A549 (cell line): ENCODE data around the gene DPT. TPM values are rescaled to one million over a fixed set of nuclear protein-coding genes. Genes with fewer than 3 reads are reported as not detected.

Experiments
- ATAC-seq, 2 experiments: fragments of 200-7000 bp in 1 of 2; fragments of >200 bp in 1 of 2; cut with Nextera tagmentation in 1 of 2; cut with Tn5 transposase in 1 of 2; 3 replicates each; pipeline versions ENCODE4 v1.8.0 to v1.9.1; 2018 to 2020; ENCODE audit warnings: mild to moderate bottlenecking in 1 of 2, moderate library complexity in 1 of 2
- CTCF ChIA-PET: fragments of 300-600 bp; sonication (Branson Sonifier 250); formaldehyde crosslinking; extraction: SDS; loops from one replicate; lab custom pipeline; 2021; ENCODE audit warnings: antibody characterized with exemption, inconsistent platforms; lab: Yijun Ruan, JAX
- POLR2A ChIA-PET: fragments of 350-600 bp; formaldehyde crosslinking; extraction: SDS; loops from one replicate; lab custom pipeline; 2021; ENCODE audit warnings: antibody characterized with exemption, inconsistent platforms; lab: Yijun Ruan, JAX
- DNase-seq, 2 experiments: peaks; one replicate each; pipeline versions ENCODE4 v3.0.0 to v3.0.0-alpha.2; 2011 to 2016; ENCODE audit warnings: low read depth in 1 of 2, low spot score in 1 of 2
- FAIRE-seq: peaks from 2 replicates; lab custom pipeline; 2011; peaks lifted over from hg19 to GRCh38; lab: Jason Lieb, UNC
- H3K27ac ChIP-seq, 2 experiments: fragments of >200 bp; sonication (Bioruptor Twin); formaldehyde crosslinking; 3 replicates each; pipeline ENCODE4 v1.5.1; 2016 to 2017
- H3K4me1 ChIP-seq: fragments of >200 bp; sonication (Bioruptor Twin); formaldehyde crosslinking; 3 replicates; pipeline ENCODE4 v1.6.1; 2016
- H3K4me2 ChIP-seq: fragments of >200 bp; sonication (Bioruptor Twin); formaldehyde crosslinking; 3 replicates; pipeline ENCODE4 v1.6.1; 2016
- H3K4me3 ChIP-seq: fragments of >200 bp; sonication (Bioruptor Twin); formaldehyde crosslinking; 3 replicates; pipeline ENCODE4 v1.5.1; 2016
- H3K9me3 ChIP-seq: fragments of >200 bp; sonication (Bioruptor Twin); formaldehyde crosslinking; 3 replicates; pipeline ENCODE4 v1.6.1; 2016
- CBX8 ChIP-seq: fragments of 200-600 bp; sonication (generic); IDR thresholded peaks from 2 replicates; pipeline ENCODE4 v1.6.1; 2016
- ESRRA ChIP-seq: fragments of 150-350 bp; IDR thresholded peaks from 2 replicates; pipeline ENCODE4 v1.6.1; 2014; ENCODE audit warnings: mild to moderate bottlenecking, low read length, borderline replicate concordance
- JUNB ChIP-seq: fragments of >200 bp; sonication (Bioruptor Twin); formaldehyde crosslinking; IDR thresholded peaks from 2 replicates; pipeline ENCODE4 v1.6.1; 2016
- TFCP2L1 ChIP-seq: fragments of 250-450 bp; sonication (Bioruptor Pico); IDR thresholded peaks from 2 replicates; pipeline ENCODE4 v1.5.0; 2021; ENCODE audit warnings: mild to moderate bottlenecking
- ZSCAN20 ChIP-seq: fragments of 250-450 bp; sonication (Bioruptor Pico); IDR thresholded peaks from 2 replicates; pipeline ENCODE4 v1.8.0; 2022; ENCODE audit warnings: mild to moderate bottlenecking, moderate library complexity
- WGBS: methylation state at CpG from one replicate; pipeline ENCODE4 v1.1.6; 2017; ENCODE audit errors: missing lambda C conversion rate; 5-methylcytosine and 5-hydroxymethylcytosine counted together
- polyA plus RNA-seq, 4 experiments: library from polyadenylated mRNA; depleted of rRNA in 3 of 4; stranded (reverse); fragments of >200 nt; fragmentation: RNase III in 1 of 4; extraction: RNeasy Plus Mini Kit Qiagen cat#74134 plus additional on column Dnase treatment in 1 of 4; gene quantifications; 2 replicates in 3 of 4; 3 replicates in 1 of 4; pipeline ENCODE4 v1.2.3, GENCODE V29; 2011 to 2017
- TF ChIP-seq, protein P1 (sequence below): IDR thresholded peaks from 2 replicates; pipeline ENCODE4 v1.6.1; 2012
- TF ChIP-seq, protein P2 (sequence below): fragments of >200 bp; sonication (Bioruptor Twin); formaldehyde crosslinking; IDR thresholded peaks from 3 replicates; pipeline ENCODE4 v1.6.1; 2016
- TF ChIP-seq, protein P3 (sequence below): fragments of 250-450 bp; sonication (Bioruptor Pico); IDR thresholded peaks from 2 replicates; pipeline ENCODE4 v1.5.0; 2021; ENCODE audit warnings: mild to moderate bottlenecking, moderate library complexity, borderline replicate concordance

DPT gene
- polyA plus RNA-seq, 2 of the 4 experiments (the other 2 are of a cell fraction), result not detected

DNA sequence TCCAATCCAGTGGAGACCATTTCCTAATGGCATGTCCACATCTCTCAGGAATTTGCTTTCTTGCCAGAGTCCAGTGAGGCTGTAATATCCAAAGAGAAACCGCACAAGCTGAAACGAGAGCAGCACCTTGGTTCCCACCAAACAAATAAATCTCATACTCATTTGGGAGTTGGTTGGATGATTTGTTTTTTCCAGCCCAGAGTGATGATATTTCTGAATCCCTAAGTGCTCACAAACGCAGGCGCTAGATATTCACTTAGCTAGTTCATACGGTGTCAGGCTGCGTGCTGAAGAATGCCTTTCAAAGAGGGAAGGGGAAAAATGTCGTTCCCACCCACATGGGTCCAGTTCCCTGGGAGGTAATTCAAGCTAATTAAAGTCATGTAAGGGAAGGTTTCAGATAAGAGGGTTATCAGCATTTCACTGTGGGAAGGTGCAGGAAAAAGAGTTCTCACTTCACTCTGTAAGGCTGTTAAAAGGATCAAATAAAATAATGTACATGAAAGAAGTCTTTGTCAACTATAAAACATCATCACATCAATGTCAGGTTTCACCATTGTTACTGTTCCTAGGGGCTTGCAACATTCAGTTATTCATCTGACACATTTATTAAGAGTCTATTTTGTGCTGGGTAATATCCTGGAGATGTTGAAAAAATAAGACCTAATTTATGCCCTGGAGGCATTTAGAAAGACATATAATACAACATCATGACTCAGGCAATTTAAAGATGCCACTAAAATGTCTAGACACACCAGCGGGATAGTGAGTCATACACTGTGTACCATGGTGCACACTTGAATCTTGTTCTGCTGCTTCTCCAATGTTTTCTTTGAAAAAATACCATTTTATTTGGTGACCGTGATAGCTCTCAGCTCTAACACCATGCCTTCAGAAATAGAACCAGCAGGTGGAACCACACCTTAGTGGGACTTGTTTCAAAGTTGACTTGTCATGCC is 19.3 kb downstream of the DPT start (continued):
- TF ChIP-seq TFCP2L1 (CRISPR knock-in tag), result no peak
- TF ChIP-seq, protein P1, sequence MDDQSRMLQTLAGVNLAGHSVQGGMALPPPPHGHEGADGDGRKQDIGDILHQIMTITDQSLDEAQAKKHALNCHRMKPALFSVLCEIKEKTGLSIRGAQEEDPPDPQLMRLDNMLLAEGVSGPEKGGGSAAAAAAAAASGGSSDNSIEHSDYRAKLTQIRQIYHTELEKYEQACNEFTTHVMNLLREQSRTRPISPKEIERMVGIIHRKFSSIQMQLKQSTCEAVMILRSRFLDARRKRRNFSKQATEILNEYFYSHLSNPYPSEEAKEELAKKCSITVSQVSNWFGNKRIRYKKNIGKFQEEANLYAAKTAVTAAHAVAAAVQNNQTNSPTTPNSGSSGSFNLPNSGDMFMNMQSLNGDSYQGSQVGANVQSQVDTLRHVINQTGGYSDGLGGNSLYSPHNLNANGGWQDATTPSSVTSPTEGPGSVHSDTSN, result peak; percentile 39; the same call in 1 of the 2 replicates

DNA sequence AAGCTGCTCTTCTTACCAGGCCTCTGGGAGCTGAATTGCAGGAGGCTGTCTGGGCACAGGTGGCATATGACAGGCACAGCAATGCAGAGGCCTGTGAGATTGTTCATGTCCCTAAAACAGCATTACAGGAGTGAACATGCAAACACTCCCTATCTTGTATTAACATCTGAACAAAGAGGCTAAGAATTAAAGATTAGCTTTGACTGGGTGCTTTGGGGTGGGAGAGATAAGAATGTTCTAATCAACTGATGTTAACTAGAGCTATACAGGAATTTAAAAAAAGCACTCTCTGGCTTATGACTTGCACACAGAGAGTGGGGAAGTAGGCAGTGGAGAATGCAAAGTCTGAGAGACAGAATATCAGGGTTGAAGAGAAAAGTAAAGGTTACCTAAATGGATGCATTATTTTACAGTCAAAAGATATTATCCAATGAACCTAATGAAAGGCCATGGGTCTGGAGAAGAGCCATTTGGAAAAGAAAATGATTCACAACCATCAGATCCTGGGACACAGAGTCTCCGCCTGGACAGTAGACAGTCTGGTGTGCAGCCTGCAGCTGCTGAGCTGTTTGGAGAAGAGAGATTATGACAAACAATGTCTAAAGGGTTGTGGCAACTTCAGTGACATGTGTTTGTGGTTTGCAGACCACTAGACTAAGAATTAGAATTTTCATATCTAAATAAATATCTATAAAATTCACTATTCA is 20.2 kb downstream of the DPT start:
- ATAC-seq (peak; percentile 65 to 76), FAIRE-seq (no peak), DNase-seq (no peak)
- Histone ChIP-seq H3K27ac (peak overlapping the region; percentile 87 to 89), H3K4me1 (peaks cover 31% of the 10 kb centered on the region), H3K9me3 (no peaks in the 10 kb centered on the region), H3K4me2 (peak overlapping the region; percentile 83), H3K4me3 (no peak overlapping the region)
- CTCF ChIA-PET, result interaction anchor here (0.6 to 1.7 kb wide), 4 partner anchors 8 to 639 kb away, joined by 3 to 7 read pairs (median 4); no protein-coding TSS in a partner anchor
- 48% methylated on average over 1 of the region's 1 CpG for WGBS
- POLR2A ChIA-PET, result interaction anchor here (0.6 to 2.1 kb wide), 4 partner anchors 10 to 400 kb away, joined by 3 to 8 read pairs (median 8); partner anchors contain the start of gene ATP1B1
- TF ChIP-seq CBX8, result no peak
- TF ChIP-seq, protein P2, sequence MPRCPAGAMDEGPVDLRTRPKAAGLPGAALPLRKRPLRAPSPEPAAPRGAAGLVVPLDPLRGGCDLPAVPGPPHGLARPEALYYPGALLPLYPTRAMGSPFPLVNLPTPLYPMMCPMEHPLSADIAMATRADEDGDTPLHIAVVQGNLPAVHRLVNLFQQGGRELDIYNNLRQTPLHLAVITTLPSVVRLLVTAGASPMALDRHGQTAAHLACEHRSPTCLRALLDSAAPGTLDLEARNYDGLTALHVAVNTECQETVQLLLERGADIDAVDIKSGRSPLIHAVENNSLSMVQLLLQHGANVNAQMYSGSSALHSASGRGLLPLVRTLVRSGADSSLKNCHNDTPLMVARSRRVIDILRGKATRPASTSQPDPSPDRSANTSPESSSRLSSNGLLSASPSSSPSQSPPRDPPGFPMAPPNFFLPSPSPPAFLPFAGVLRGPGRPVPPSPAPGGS, result 0 out of 3 replicates have a peak, but pooled peaks have one; percentile 23
- 0 out of 2 replicates have a peak, but pooled peaks have one; percentile 34 for TF ChIP-seq JUNB

DNA sequence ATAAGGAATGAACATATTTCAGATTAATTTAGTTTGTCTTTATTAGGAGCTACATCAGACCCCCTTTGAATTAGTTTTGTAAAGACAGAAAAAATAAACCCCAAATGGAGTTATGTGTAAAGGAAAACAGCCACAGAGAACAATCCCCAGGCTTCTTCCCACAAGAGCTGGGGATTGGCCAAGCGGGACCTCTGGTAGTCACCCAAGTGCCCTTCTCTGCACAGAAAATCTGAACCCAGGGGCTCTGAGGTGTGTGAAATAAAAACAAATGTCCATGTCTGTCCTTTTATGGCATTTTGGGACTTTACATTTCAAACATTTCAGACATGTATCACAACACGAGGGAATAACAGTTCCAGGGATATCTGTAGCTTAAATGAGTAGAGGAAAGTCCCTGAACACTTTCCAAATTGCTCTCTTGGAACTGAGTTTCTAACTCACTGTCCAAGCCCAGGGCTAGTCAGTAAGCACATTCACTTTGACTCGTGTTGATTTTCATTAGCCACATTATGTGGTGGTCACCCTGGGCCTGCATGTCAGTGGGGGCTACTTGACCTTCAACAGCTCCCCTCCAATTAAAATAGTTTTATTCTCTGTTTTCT is 22.5 kb downstream of the DPT start:
- TF ChIP-seq, protein P3, sequence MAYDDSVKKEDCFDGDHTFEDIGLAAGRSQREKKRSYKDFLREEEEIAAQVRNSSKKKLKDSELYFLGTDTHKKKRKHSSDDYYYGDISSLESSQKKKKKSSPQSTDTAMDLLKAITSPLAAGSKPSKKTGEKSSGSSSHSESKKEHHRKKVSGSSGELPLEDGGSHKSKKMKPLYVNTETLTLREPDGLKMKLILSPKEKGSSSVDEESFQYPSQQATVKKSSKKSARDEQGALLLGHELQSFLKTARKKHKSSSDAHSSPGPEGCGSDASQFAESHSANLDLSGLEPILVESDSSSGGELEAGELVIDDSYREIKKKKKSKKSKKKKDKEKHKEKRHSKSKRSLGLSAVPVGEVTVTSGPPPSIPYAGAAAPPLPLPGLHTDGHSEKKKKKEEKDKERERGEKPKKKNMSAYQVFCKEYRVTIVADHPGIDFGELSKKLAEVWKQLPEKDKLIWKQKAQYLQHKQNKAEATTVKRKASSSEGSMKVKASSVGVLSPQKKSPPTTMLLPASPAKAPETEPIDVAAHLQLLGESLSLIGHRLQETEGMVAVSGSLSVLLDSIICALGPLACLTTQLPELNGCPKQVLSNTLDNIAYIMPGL (CRISPR knock-in tag), result no peak
- TF ChIP-seq ESRRA, result no peak
- H3K4me3 ChIP-seq, result no peak overlapping the region
- H3K9me3 ChIP-seq, result no peaks in the 10 kb centered on the region
- ChIA-PET CTCF (interaction anchor here (1.2 kb wide), 1 partner anchor 9 kb away, joined by 3 read pairs; no protein-coding TSS in a partner anchor), POLR2A (no interaction called here)
- 59% methylated on average over 3 of the region's 3 CpGs for WGBS
- FAIRE-seq (no peak), DNase-seq (no peak), ATAC-seq (no peak)
- H3K4me2 ChIP-seq, result no peak overlapping the region
- peaks cover 31% of the 10 kb centered on the region for H3K4me1 ChIP-seq
- peak overlapping the region; percentile 7 to 39; a peak in 3 of 6 replicates for H3K27ac ChIP-seq

DNA sequence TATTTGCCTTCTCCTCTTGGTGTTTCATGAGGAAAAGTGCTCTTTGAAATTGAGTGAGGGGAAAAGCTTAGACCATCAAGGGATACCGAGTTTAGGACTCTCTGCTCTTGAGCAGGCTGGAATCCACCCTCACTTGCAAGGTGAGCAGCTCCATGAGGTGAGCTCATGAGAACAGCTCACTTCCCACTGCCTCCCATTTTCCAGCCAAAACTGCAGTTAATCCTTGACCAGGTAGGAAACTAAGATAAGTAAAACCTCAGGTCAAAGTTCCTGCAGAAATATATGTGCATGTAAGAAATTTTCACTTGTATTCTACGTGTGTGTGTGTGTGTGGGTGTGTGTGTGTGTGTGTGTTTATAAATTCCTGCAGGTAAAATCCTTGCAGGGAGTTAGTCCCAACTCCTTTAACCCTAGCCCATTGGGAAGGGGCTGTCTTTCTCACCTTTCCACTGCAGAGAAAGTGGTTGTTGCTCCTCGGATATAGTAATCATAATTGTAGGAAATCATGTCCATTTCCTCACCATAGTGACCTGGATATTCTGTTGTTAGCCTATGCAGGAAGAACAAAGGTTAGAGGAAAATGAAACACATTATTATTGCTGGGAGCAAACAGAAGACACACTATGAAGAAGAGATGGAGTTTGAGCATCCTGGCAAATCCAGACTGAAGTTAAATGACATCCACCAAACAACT is 28.3 kb downstream of the DPT start:
- POLR2A ChIA-PET, result no interaction called here

More for the DNA sequence above, 28.3 kb downstream of the DPT start:
- TF ChIP-seq ZSCAN20 (CRISPR knock-in tag), result no peak
- Histone ChIP-seq H3K4me3 (no peak overlapping the region), H3K27ac (no peak overlapping the region), H3K4me1 (no peaks in the 10 kb centered on the region), H3K9me3 (no peaks in the 10 kb centered on the region), H3K4me2 (no peak overlapping the region)
- CTCF ChIA-PET, result interaction anchor here (0.7 kb wide), 1 partner anchor 8 kb away, joined by 4 read pairs; no protein-coding TSS in a partner anchor
- FAIRE-seq, result no peak
- 48% methylated on average over 3 of the region's 3 CpGs for WGBS
- no peak for ATAC-seq
- no peak for DNase-seq
